Keratinocyte (primary cell): Measurements from ENCODE around the gene LDLRAP1. TPM values are rescaled to one million over a fixed set of nuclear protein-coding genes. Genes with fewer than 3 reads are reported as not detected.

Experiments
- DNase-seq: peaks from one replicate; pipeline ENCODE4 v3.0.0-alpha.2; 2011; ENCODE audit warnings: low read depth, missing footprints, low spot score
- FAIRE-seq: peaks from 2 replicates; lab custom pipeline; 2011; peaks lifted over from hg19 to GRCh38; lab: Jason Lieb, UNC
- H2AFZ ChIP-seq: 2 replicates; pipeline ENCODE4 v1.6.0; 2012; ENCODE audit warnings: low read length, control low read depth, inconsistent platforms; ENCODE audit not compliant: control insufficient read depth
- H3K27ac ChIP-seq: 2 replicates; pipeline ENCODE4 v1.5.1; 2011; ENCODE audit warnings: low read length; ENCODE audit not compliant: control insufficient read depth, insufficient read depth
- H3K27me3 ChIP-seq: 3 replicates; pipeline ENCODE4 v1.6.0; 2011; ENCODE audit warnings: low read length; ENCODE audit not compliant: control insufficient read depth, insufficient read depth; ENCODE audit errors: extremely low read depth
- H3K36me3 ChIP-seq, 2 experiments: 2 replicates in 1 of 2; 3 replicates in 1 of 2; pipeline ENCODE4 v1.5.1; 2011; ENCODE audit warnings: low read length in 2 of 2, mild to moderate bottlenecking in 1 of 2; ENCODE audit not compliant: control insufficient read depth in 2 of 2, insufficient read depth in 2 of 2; ENCODE audit errors: extremely low read depth in 1 of 2
- H3K4me1 ChIP-seq: 3 replicates; pipeline ENCODE4 v1.5.1; 2011; ENCODE audit warnings: low read length; ENCODE audit not compliant: control insufficient read depth, insufficient read depth; ENCODE audit errors: extremely low read depth
- H3K4me2 ChIP-seq: 3 replicates; pipeline ENCODE4 v1.6.0; 2011; ENCODE audit warnings: low read depth, low read length; ENCODE audit not compliant: control insufficient read depth, insufficient read depth; ENCODE audit errors: extremely low read depth
- H3K4me3 ChIP-seq, 3 experiments: fragments of 200-600 bp in 1 of 3; sonication (generic) in 1 of 3; 2 replicates in 2 of 3; 3 replicates in 1 of 3; pipeline ENCODE4 v1.5.1; 2011 to 2016; ENCODE audit warnings: low read length in 3 of 3, mild to moderate bottlenecking in 3 of 3, control low read depth in 2 of 3, inconsistent platforms in 1 of 3, low read depth in 1 of 3, mixed read lengths in 1 of 3, mixed run types in 1 of 3, moderate library complexity in 1 of 3; ENCODE audit not compliant: control insufficient read depth in 2 of 3, insufficient read depth in 2 of 3; ENCODE audit errors: extremely low read depth in 1 of 3
- H3K79me2 ChIP-seq: 2 replicates; pipeline ENCODE4 v1.6.0; 2012; ENCODE audit warnings: low read length; ENCODE audit not compliant: control insufficient read depth, insufficient read depth
- H3K9ac ChIP-seq: 3 replicates; pipeline ENCODE4 v1.6.0; 2011; ENCODE audit warnings: low read length; ENCODE audit not compliant: control insufficient read depth, insufficient read depth; ENCODE audit errors: extremely low read depth
- H3K9me1 ChIP-seq: 3 replicates; pipeline ENCODE4 v1.6.0; 2011; ENCODE audit warnings: low read length; ENCODE audit not compliant: control insufficient read depth, insufficient read depth; ENCODE audit errors: extremely low read depth
- H3K9me3 ChIP-seq: 2 replicates; pipeline ENCODE4 v1.5.1; 2012; ENCODE audit warnings: low read depth, low read length; ENCODE audit not compliant: control insufficient read depth
- H4K20me1 ChIP-seq: 3 replicates; pipeline ENCODE4 v1.6.0; 2011; ENCODE audit warnings: low read length; ENCODE audit not compliant: control insufficient read depth, insufficient read depth; ENCODE audit errors: extremely low read depth
- CTCF ChIP-seq, 3 experiments: IDR thresholded peaks in 1 of 3; conservative IDR thresholded peaks in 1 of 3; optimal IDR thresholded peaks in 1 of 3; 2 replicates in 2 of 3; 3 replicates in 1 of 3; pipeline versions ENCODE3 to v1.5.1; 2011; ENCODE audit warnings: low read length in 3 of 3, mild to moderate bottlenecking in 3 of 3, moderate library complexity in 2 of 3, control low read depth in 1 of 3, inconsistent platforms in 1 of 3; ENCODE audit not compliant: insufficient read depth in 2 of 3; ENCODE audit errors: extremely low read depth in 1 of 3
- EZH2 ChIP-seq: IDR thresholded peaks from one replicate; pipeline ENCODE4 v1.6.1; 2012; ENCODE audit warnings: inconsistent platforms, mild to moderate bottlenecking, low read length, moderate library complexity
- dilution Hi-C: fragments of 300-500 bp; cut with MboI; formaldehyde crosslinking; loops from one replicate; pipeline ENCODE4 v1.7.0; 2020; ENCODE audit warnings: low sequenced_read_pairs; ENCODE audit not compliant: extremely low pct_ligation_motif_present
- polyA plus RNA-seq, 5 experiments: library from polyadenylated mRNA; depleted of rRNA in 3 of 5; stranded (reverse) in 3 of 5; stranded (forward) in 1 of 5; unstranded in 1 of 5; fragments of >200 nt; gene quantifications; 1 replicate in 1 of 5; 2 replicates in 3 of 5; 3 replicates in 1 of 5; pipeline versions ENCODE4 v1.2.1 to v1.2.3, GENCODE V29; 2011 to 2012; ENCODE audit warnings: missing spikeins in 2 of 5, low read depth in 1 of 5, low replicate concordance in 1 of 5

The LDLRAP1 gene
- polyA plus RNA-seq, 1 donor (not counting 4 experiments of a cell fraction or from before 2014, with no cell fraction given): 22.3 TPM

DNA sequence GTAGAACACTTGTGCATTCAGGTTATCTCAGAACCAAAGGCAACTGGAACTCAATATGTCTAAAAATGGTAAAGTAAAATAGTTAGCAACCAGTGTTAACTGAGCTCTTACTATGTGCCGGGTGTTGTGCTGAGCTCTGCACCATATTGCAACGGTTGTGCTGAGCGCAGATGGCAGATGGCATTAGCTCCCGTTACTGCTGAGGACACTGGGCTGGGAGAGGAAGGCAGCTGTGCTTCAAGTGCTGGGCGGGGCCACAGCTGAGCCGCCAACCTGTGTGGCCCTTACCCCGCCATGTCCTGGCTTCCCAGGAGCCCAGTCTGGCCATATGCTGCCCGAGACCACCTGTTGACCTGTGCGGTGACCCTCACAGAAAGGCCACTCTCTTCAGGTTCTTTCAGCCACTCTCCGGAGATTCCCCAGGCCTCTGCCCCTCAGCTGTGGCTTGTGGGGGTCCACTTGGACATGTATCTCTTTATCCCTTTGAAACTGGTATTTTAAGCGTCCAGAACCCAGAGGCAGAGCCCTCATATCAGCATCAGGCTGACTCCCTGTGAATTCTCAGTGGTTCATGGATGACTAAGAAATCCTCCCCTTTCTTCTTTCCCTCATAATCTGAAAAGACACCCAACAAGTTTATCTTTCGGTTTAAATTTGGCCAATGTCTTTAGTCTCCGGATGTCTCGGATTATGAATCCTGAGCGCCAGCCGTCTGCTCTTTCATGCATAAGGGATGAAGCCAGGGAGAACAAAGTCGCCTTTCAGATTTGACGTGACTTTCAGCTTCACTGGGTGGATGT, 26.4 kb downstream of the LDLRAP1 start:
- Histone ChIP-seq H3K9ac (no peak overlapping the region), H3K9me3 (no peaks in the 10 kb centered on the region), H3K4me1 (peaks cover 47% of the 10 kb centered on the region), H3K27ac (no peak overlapping the region), H3K4me3 (no peak overlapping the region), H3K9me1 (no peaks in the 10 kb centered on the region), H2AFZ (no peak overlapping the region), H3K4me2 (no peak overlapping the region), H3K27me3 (no peaks in the 10 kb centered on the region), H4K20me1 (no peaks in the 10 kb centered on the region), H3K79me2 (no peaks in the 10 kb centered on the region), H3K36me3 (peaks cover 2 to 8% of the 10 kb centered on the region in 2 experiments)
- dilution Hi-C loops: no loop called here
- FAIRE-seq (peak; percentile 5), DNase-seq (no peak)
- TF ChIP-seq EZH2 (no peak), CTCF (optimal IDR thresholded peaks at IDR 0.05 in 1 of 3, IDR thresholded peaks at IDR 0.05 in 1 of 3, conservative IDR thresholded peaks at IDR 0.05 in 1 of 3; ENCODE audit: extremely low read depth in 1 of 3, insufficient read depth in 2 of 3, low read length in 3 of 3) (no peak)

GRCh38 chr1:25570798-25571521, 27.6 kb downstream of the LDLRAP1 start:
- no peak overlapping the region for H3K4me2 ChIP-seq
- DNase-seq (no peak), FAIRE-seq (no peak)
- peaks cover 45% of the 10 kb centered on the region for H3K4me1 ChIP-seq
- TF ChIP-seq EZH2: no peak
- no peak for TF ChIP-seq CTCF (optimal IDR thresholded peaks at IDR 0.05 in 1 of 3, IDR thresholded peaks at IDR 0.05 in 1 of 3, conservative IDR thresholded peaks at IDR 0.05 in 1 of 3; ENCODE audit: extremely low read depth in 1 of 3, insufficient read depth in 2 of 3, low read length in 3 of 3)
- H3K27me3 ChIP-seq: no peaks in the 10 kb centered on the region
- H3K4me3 ChIP-seq: no peak overlapping the region
- no peak overlapping the region for H3K9ac ChIP-seq
- dilution Hi-C loops: no loop called here
- H3K9me3 ChIP-seq: no peaks in the 10 kb centered on the region
- H4K20me1 ChIP-seq: no peaks in the 10 kb centered on the region
- peaks cover 0 to 4% of the 10 kb centered on the region in 2 experiments for H3K36me3 ChIP-seq
- no peaks in the 10 kb centered on the region for H3K9me1 ChIP-seq
- H3K27ac ChIP-seq: no peak overlapping the region
- no peaks in the 10 kb centered on the region for H3K79me2 ChIP-seq
- no peak overlapping the region for H2AFZ ChIP-seq
